K562 (cell line): ENCODE results near the gene AFG1L. TPM values are rescaled to one million over a fixed set of nuclear protein-coding genes. Genes with fewer than 3 reads are reported as not detected.
A peak's percentile ranks its signal among the peaks of the same experiment; 100 is the strongest.

Source experiments
- ATF6 ChIP-seq: sonication (generic); formaldehyde crosslinking; IDR thresholded peaks from 2 replicates; pipeline ENCODE4 v1.4.0; 2020; ENCODE audit warnings: mild to moderate bottlenecking, missing genetic modification reagents
- CREB1 ChIP-seq, 2 experiments: sonication (generic) in 1 of 2; formaldehyde crosslinking in 1 of 2; IDR thresholded peaks; 2 replicates each; pipeline versions ENCODE4 v1.6.1 to v1.8.0; 2012 to 2022; ENCODE audit warnings: inconsistent platforms in 1 of 2, mild to moderate bottlenecking in 1 of 2, missing genetic modification reagents in 1 of 2, moderate library complexity in 1 of 2
- DEAF1 ChIP-seq: fragments of 450-650 bp; formaldehyde crosslinking; IDR thresholded peaks from 2 replicates; pipeline ENCODE4 v1.4.0; 2020; ENCODE audit warnings: mild to moderate bottlenecking, moderate library complexity
- ETS1 ChIP-seq: conservative IDR thresholded peaks from 2 replicates; pipeline ENCODE4 v1.6.1; 2011; ENCODE audit warnings: low read depth, mild to moderate bottlenecking, low read length; ENCODE audit not compliant: control insufficient read depth
- GABPB2 ChIP-seq: fragments of 250-450 bp; sonication (Bioruptor Pico); conservative IDR thresholded peaks from 2 replicates; pipeline ENCODE4 v1.5.1; 2021; ENCODE audit warnings: mild to moderate bottlenecking
- GTF2A2 ChIP-seq: IDR thresholded peaks from 2 replicates; pipeline ENCODE4 v1.6.1; 2016; ENCODE audit warnings: mild to moderate bottlenecking, missing genetic modification characterization, missing compliant biosample characterization
- MNT ChIP-seq, 2 experiments: fragments of 450-650 bp; conservative IDR thresholded peaks; 2 replicates each; pipeline ENCODE4 v1.6.1; 2017; ENCODE audit warnings: mild to moderate bottlenecking in 2 of 2, moderate library complexity in 2 of 2
- MTF1 ChIP-seq: fragments of 250-450 bp; sonication (Bioruptor Pico); IDR thresholded peaks from 2 replicates; pipeline ENCODE4 v1.9.0; 2021; ENCODE audit warnings: moderate library complexity, mild to moderate bottlenecking, inconsistent platforms, borderline replicate concordance
- NBN ChIP-seq: fragments of 450-650 bp; IDR thresholded peaks from 2 replicates; pipeline ENCODE4 v1.6.1; 2016; ENCODE audit warnings: low read depth, mild to moderate bottlenecking
- POLR2A ChIP-seq: fragments of 450-650 bp; conservative IDR thresholded peaks from 2 replicates; pipeline ENCODE4 v1.6.1; 2016
- RAD21 ChIP-seq, 2 experiments: fragments of 250-450 bp in 1 of 2; fragments of 450-650 bp in 1 of 2; sonication (Bioruptor Pico) in 1 of 2; formaldehyde crosslinking in 1 of 2; IDR thresholded peaks in 1 of 2; conservative IDR thresholded peaks in 1 of 2; 2 replicates each; pipeline versions ENCODE4 v1.4.0 to v1.8.0; 2020 to 2022; ENCODE audit warnings: mild to moderate bottlenecking in 2 of 2, moderate library complexity in 1 of 2
- RB1 ChIP-seq: fragments of 450-650 bp; IDR thresholded peaks from 2 replicates; pipeline ENCODE4 v1.6.1; 2017; ENCODE audit warnings: low read depth, mild to moderate bottlenecking
- RBM14 ChIP-seq: fragments of 200-400 bp; formaldehyde crosslinking; IDR thresholded peaks from 2 replicates; pipeline ENCODE4 v1.6.1; 2018; ENCODE audit warnings: low read depth, mild to moderate bottlenecking, low read length, moderate library complexity, borderline replicate concordance; ENCODE audit not compliant: insufficient read depth
- SIX5 ChIP-seq, 2 experiments: IDR thresholded peaks; 2 replicates each; pipeline ENCODE4 v1.6.1; 2011; ENCODE audit warnings: low read length in 2 of 2, borderline replicate concordance in 1 of 2, low read depth in 1 of 2, mild to moderate bottlenecking in 1 of 2, moderate library complexity in 1 of 2; ENCODE audit not compliant: insufficient read depth in 1 of 2
- SMAD3 ChIP-seq: fragments of 450-650 bp; formaldehyde crosslinking; conservative IDR thresholded peaks from 2 replicates; pipeline ENCODE4 v1.4.0; 2020; ENCODE audit warnings: mild to moderate bottlenecking
- SNIP1 ChIP-seq: fragments of 450-650 bp; IDR thresholded peaks from 2 replicates; pipeline ENCODE4 v1.7.1; 2017; ENCODE audit warnings: low read depth, mild to moderate bottlenecking
- ZFX ChIP-seq: sonication (generic); formaldehyde crosslinking; IDR thresholded peaks from 2 replicates; pipeline ENCODE4 v1.8.0; 2022; ENCODE audit warnings: mild to moderate bottlenecking, missing genetic modification reagents, moderate library complexity
- ZNF232 ChIP-seq: sonication (generic); formaldehyde crosslinking; IDR thresholded peaks from 2 replicates; pipeline ENCODE4 v1.8.0; 2022; ENCODE audit warnings: mild to moderate bottlenecking, missing genetic modification reagents
- ZNF707 ChIP-seq: fragments of 250-450 bp; sonication (Bioruptor Pico); conservative IDR thresholded peaks from 2 replicates; pipeline ENCODE4 v1.8.0; 2022; ENCODE audit warnings: inconsistent platforms, mild to moderate bottlenecking, moderate library complexity
- polyA plus RNA-seq, 8 experiments: library from polyadenylated mRNA; depleted of rRNA in 4 of 8; stranded (reverse) in 5 of 8; unstranded in 3 of 8; fragments of >200 nt; fragmentation: Nextera tagmentation in 2 of 8; fragmentation: Illumina TruSeq in 1 of 8; extraction: Ambion mirVana in 2 of 8; extraction: Trizol in 1 of 8; gene quantifications; 2 replicates each; pipeline versions ENCODE4 v1.2.1 to v1.2.3, GENCODE V29; 2011 to 2014; ENCODE audit warnings: inconsistent platforms in 1 of 8, missing spikeins in 1 of 8
- total RNA-seq, 7 experiments: library from RNA; depleted of rRNA in 6 of 7; stranded (reverse); fragments of >200 nt in 6 of 7; fragmentation: Illumina TruSeq in 2 of 7; extraction: Trizol in 2 of 7; gene quantifications; 2 replicates each; pipeline versions ENCODE4 v1.2.1 to v1.2.3, GENCODE V29; 2011 to 2021; ENCODE audit warnings: low replicate concordance in 1 of 7

The AFG1L gene
- total and polyA plus RNA-seq, 9 of the 15 experiments (the other 6 are each of a cell fraction or from before 2014, with no cell fraction given): 2.2 to 15.5 (median 5.8) TPM

- TF ChIP-seq DEAF1 (CRISPR knock-in tag) (peak; percentile 48), ZFX (CRISPR knock-in tag) (peak; percentile 79), GTF2A2 (tag) (peak; percentile 76), NBN (0 out of 2 replicates have a peak, but pooled peaks have one; percentile 52), MNT (conservative IDR thresholded peaks at IDR 0.05) (peak; percentile 72 to 82), ETS1 (no peak), CREB1 (IDR thresholded peaks at IDR 0.05) (no peak), CREB1 (CRISPR knock-in tag; IDR thresholded peaks at IDR 0.05) (no peak), POLR2A (peak; percentile 79), SIX5 (IDR thresholded peaks at IDR 0.05; ENCODE audit: borderline replicate concordance in 1 of 2, insufficient read depth in 1 of 2, low read depth in 1 of 2, low read length in 2 of 2) (no peak), SMAD3 (CRISPR knock-in tag) (no peak), RBM14 (no peak), ZNF232 (CRISPR knock-in tag) (no peak), GABPB2 (CRISPR knock-in tag) (no peak), MTF1 (CRISPR knock-in tag) (no peak), SNIP1 (0 out of 2 replicates have a peak, but pooled peaks have one; percentile 66), RAD21 (CRISPR knock-in tag; conservative IDR thresholded peaks at IDR 0.05 in 1 of 2, IDR thresholded peaks at IDR 0.05 in 1 of 2) (0 out of 4 replicates have a peak, but pooled peaks of 1 of the 2 experiments have one; percentile 2), RB1 (peak; percentile 74), ZNF707 (CRISPR knock-in tag) (0 out of 2 replicates have a peak, but pooled peaks have one; percentile 19), ATF6 (0 out of 2 replicates have a peak, but pooled peaks have one; percentile 75)
Observed at GRCh38 chr6:108560463-108561308, 265.8 kb downstream of the AFG1L start, which contains the start of gene FOXO3 (continued).
